ENCODE measurements around the gene CCDC63. TPM values are rescaled to one million over a fixed set of nuclear protein-coding genes. Genes with fewer than 3 reads are reported as not detected.

Gene CCDC63
- total and polyA plus RNA-seq, 2 donors (not counting 3 experiments of a cell fraction or from before 2014, with no cell fraction given) = not detected

- Histone ChIP-seq H3K9me1 (replicated peaks; ENCODE audit: control insufficient read depth, extremely low read depth, insufficient read depth, low read length) (no peaks in the 10 kb centered on the region), H4K20me1 (replicated peaks; ENCODE audit: control insufficient read depth, extremely low read depth, insufficient read depth, low read length) (no peaks in the 10 kb centered on the region), H3K36me3 (ENCODE audit: control insufficient read depth in 2 of 2, extremely low read depth in 1 of 2, insufficient read depth in 2 of 2, low read length in 2 of 2) (no peaks in the 10 kb centered on the region), H3K4me3 (replicated peaks in 1 of 3; ENCODE audit: insufficient read depth in 1 of 3, low read depth in 1 of 3, low read length in 3 of 3) (no peak overlapping the region), H2AFZ (ENCODE audit: low read depth, low read length) (no peak overlapping the region), H3K4me2 (ENCODE audit: insufficient read depth, low read length) (no peak overlapping the region), H3K4me1 (ENCODE audit: control insufficient read depth, extremely low read depth, insufficient read depth, low read length) (no peaks in the 10 kb centered on the region), H3K9ac (replicated peaks; ENCODE audit: extremely low read depth, insufficient read depth, low read length) (no peak overlapping the region), H3K79me2 (ENCODE audit: control insufficient read depth, insufficient read depth, low read length) (no peaks in the 10 kb centered on the region), H3K27ac (ENCODE audit: insufficient read depth, low read depth, low read length) (no peak overlapping the region), H3K9me3 (replicated peaks; ENCODE audit: control insufficient read depth, insufficient read depth, low read length) (no peaks in the 10 kb centered on the region), H3K27me3 (ENCODE audit: control insufficient read depth in 2 of 2, insufficient read depth in 2 of 2, low read length in 2 of 2) (peaks cover 0 to 4% of the 10 kb centered on the region in 2 experiments)
- ChIA-PET POLR2A (no interaction called here), CTCF (interaction anchor here (0.8 kb wide), 1 partner anchor 25 kb away, joined by 3 read pairs; no protein-coding TSS in a partner anchor)
- dilution Hi-C loops (cut with MboI; ENCODE audit: extremely low pct_ligation_motif_present, low sequenced_read_pairs) = no loop called here
- TF ChIP-seq JUN (IDR thresholded peaks at IDR 0.05; ENCODE audit: borderline replicate concordance, insufficient read depth, insufficient read length, low read depth) (no peak), FOS (IDR thresholded peaks at IDR 0.05; ENCODE audit: borderline replicate concordance, insufficient read depth, low read length) (no peak), POLR2AphosphoS5 (IDR thresholded peaks at IDR 0.05; ENCODE audit: insufficient read depth, low read depth, low read length) (no peak), MYC (IDR thresholded peaks at IDR 0.05; ENCODE audit: low read depth, low read length) (no peak), POLR2A (IDR thresholded peaks at IDR 0.05; ENCODE audit: low read depth, low read length) (no peak), CTCF (IDR thresholded peaks at IDR 0.05; ENCODE audit: extremely low read depth in 1 of 2, insufficient read depth in 1 of 2, low read depth in 1 of 2, low read length in 2 of 2) (no peak), GATA2 (IDR thresholded peaks at IDR 0.05; ENCODE audit: insufficient read depth, insufficient read length, low read depth, low read length) (no peak), EZH2 (IDR thresholded peaks at IDR 0.05; ENCODE audit: borderline replicate concordance, low read depth, low read length, severe bottlenecking) (no peak)
- TF ChIP-seq, protein P1, sequence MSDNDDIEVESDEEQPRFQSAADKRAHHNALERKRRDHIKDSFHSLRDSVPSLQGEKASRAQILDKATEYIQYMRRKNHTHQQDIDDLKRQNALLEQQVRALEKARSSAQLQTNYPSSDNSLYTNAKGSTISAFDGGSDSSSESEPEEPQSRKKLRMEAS (IDR thresholded peaks at IDR 0.05; ENCODE audit: insufficient read depth, insufficient read length) = no peak
- intact Hi-C loops (cut with micrococcal nuclease) = no loop called here
- DNase-seq (ENCODE audit: low read depth, low spot score) (no peak), FAIRE-seq (no peak)
- BruUV-seq (replicated peaks) = no TSS peak
These were observed 15.5 kb downstream of the CCDC63 start for GRCh38 chr12:110862329-110862728.

All from endothelial cell of umbilical vein (primary cell).